ENCODE data around the gene RCBTB1.

DNA sequence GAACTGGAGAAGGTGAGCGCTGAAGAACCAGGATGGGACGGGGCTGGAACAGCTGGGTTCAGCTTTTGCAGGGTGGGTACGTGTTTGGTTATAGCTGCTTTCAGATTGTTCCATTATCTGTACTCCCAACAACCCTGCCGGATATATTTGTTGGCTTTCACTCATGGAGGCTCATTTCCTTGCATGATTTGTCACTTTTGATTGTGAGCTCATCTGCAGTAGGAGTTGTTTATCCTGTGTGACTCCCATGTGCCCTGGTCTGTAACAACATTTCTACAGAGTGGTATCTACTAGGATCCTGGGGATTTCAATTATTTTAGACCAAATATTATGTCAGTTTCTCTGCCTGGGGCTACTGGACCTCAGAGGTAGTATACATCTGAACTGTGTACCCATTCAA lies 48.4 kb upstream of the RCBTB1 start:
- TF ChIP-seq, protein P1, sequence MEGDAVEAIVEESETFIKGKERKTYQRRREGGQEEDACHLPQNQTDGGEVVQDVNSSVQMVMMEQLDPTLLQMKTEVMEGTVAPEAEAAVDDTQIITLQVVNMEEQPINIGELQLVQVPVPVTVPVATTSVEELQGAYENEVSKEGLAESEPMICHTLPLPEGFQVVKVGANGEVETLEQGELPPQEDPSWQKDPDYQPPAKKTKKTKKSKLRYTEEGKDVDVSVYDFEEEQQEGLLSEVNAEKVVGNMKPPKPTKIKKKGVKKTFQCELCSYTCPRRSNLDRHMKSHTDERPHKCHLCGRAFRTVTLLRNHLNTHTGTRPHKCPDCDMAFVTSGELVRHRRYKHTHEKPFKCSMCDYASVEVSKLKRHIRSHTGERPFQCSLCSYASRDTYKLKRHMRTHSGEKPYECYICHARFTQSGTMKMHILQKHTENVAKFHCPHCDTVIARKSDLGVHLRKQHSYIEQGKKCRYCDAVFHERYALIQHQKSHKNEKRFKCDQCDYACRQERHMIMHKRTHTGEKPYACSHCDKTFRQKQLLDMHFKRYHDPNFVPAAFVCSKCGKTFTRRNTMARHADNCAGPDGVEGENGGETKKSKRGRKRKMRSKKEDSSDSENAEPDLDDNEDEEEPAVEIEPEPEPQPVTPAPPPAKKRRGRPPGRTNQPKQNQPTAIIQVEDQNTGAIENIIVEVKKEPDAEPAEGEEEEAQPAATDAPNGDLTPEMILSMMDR (IDR thresholded peaks at IDR 0.05) = no peak
- no peak for TF ChIP-seq POLR2A (IDR thresholded peaks at IDR 0.05)
